HepG2 (cell line): Measurements from ENCODE around the gene UBC. TPM values are rescaled to one million over a fixed set of nuclear protein-coding genes. Genes with fewer than 3 reads are reported as not detected.

Experiments
- XBP1 ChIP-seq: sonication (generic); formaldehyde crosslinking; IDR thresholded peaks from 2 replicates; pipeline ENCODE4 v1.5.0; 2020; ENCODE audit warnings: missing genetic modification reagents
- ZNF75D ChIP-seq: sonication (generic); formaldehyde crosslinking; IDR thresholded peaks from 2 replicates; pipeline ENCODE4 v1.8.1; 2023; ENCODE audit warnings: missing genetic modification reagents, mild to moderate bottlenecking, borderline replicate concordance
- polyA plus RNA-seq, 8 experiments: library from polyadenylated mRNA; depleted of rRNA in 3 of 8; stranded (reverse) in 7 of 8; unstranded in 1 of 8; fragments of >200 nt; fragmentation: Illumina TruSeq in 4 of 8; extraction: Trizol in 4 of 8; gene quantifications; 2 replicates each; pipeline versions ENCODE4 v1.2.1 to v1.2.3, GENCODE V29; 2011 to 2016; ENCODE audit warnings: low read depth in 4 of 8, missing spikeins in 1 of 8, mixed read lengths in 1 of 8; ENCODE audit not compliant: insufficient read depth in 1 of 8
- total RNA-seq, 5 experiments: library from RNA; depleted of rRNA; stranded (reverse); fragments of >200 nt; fragmentation: Illumina TruSeq; extraction: Trizol; gene quantifications; 2 replicates each; pipeline ENCODE4 v1.2.3, GENCODE V29; 2016; ENCODE audit warnings: low read depth in 1 of 5
- TF ChIP-seq, protein P1 (sequence below): sonication (generic); formaldehyde crosslinking; IDR thresholded peaks from 2 replicates; pipeline ENCODE4 v1.4.0; 2020; ENCODE audit warnings: missing genetic modification reagents, borderline replicate concordance
- TF ChIP-seq, protein P2 (sequence below): sonication (generic); formaldehyde crosslinking; IDR thresholded peaks from 2 replicates; pipeline ENCODE4 v1.4.0; 2020; ENCODE audit warnings: mild to moderate bottlenecking, missing genetic modification reagents

UBC gene
- total and polyA plus RNA-seq, 2 of the 13 experiments (the other 11 are each of a cell fraction or from before 2014, with no cell fraction given), result 805 to 1,432 TPM

DNA sequence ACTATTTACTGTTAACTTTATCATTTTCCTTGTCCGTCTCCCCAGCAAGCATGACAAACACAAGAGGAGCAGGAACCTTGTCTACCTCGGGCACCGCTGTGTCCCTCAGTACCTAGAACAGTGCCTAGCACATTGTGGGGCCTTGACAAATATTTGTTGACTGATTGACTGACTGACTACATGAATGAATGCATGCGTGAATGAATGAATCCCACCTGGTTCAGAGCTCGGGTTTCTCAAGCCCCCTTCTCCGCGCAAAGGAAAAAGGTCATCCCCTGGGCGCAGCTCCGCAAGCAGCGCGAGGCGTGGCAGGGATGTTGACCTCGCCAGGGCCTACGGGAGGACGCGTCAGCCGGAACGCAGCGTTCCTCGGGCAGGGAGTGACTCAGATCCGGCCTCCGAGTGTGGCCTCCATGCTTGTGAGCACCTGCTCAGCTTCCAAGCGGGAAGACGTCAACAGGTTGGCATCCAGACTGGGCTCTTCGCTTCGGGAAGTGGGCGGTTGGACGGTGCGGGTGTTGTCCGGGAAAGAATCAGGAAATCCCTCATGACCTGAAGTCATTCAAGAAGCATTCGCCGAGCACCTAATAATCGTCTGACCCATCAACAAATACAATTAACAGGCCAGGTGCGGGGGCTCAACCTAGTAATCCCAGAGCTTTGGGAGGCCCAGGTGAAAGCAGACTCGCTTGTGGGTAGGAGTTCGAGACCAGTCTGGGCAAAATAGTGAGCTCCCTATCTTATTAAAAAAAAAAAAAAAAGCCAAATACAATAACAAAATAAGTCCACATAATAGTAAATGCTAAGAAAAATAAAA is 13.9 kb upstream of the UBC start (continued):
- TF ChIP-seq, protein P1, sequence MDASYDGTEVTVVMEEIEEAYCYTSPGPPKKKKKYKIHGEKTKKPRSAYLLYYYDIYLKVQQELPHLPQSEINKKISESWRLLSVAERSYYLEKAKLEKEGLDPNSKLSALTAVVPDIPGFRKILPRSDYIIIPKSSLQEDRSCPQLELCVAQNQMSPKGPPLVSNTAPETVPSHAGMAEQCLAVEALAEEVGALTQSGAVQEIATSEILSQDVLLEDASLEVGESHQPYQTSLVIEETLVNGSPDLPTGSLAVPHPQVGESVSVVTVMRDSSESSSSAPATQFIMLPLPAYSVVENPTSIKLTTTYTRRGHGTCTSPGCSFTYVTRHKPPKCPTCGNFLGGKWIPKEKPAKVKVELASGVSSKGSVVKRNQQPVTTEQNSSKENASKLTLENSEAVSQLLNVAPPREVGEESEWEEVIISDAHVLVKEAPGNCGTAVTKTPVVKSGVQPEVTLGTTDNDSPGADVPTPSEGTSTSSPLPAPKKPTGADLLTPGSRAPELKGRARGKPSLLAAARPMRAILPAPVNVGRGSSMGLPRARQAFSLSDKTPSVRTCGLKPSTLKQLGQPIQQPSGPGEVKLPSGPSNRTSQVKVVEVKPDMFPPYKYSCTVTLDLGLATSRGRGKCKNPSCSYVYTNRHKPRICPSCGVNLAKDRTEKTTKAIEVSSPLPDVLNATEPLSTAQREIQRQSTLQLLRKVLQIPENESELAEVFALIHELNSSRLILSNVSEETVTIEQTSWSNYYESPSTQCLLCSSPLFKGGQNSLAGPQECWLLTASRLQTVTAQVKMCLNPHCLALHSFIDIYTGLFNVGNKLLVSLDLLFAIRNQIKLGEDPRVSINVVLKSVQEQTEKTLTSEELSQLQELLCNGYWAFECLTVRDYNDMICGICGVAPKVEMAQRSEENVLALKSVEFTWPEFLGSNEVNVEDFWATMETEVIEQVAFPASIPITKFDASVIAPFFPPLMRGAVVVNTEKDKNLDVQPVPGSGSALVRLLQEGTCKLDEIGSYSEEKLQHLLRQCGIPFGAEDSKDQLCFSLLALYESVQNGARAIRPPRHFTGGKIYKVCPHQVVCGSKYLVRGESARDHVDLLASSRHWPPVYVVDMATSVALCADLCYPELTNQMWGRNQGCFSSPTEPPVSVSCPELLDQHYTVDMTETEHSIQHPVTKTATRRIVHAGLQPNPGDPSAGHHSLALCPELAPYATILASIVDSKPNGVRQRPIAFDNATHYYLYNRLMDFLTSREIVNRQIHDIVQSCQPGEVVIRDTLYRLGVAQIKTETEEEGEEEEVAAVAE (CRISPR knock-in tag), result no peak
- no peak for TF ChIP-seq XBP1 (CRISPR knock-in tag)
- TF ChIP-seq, protein P2, sequence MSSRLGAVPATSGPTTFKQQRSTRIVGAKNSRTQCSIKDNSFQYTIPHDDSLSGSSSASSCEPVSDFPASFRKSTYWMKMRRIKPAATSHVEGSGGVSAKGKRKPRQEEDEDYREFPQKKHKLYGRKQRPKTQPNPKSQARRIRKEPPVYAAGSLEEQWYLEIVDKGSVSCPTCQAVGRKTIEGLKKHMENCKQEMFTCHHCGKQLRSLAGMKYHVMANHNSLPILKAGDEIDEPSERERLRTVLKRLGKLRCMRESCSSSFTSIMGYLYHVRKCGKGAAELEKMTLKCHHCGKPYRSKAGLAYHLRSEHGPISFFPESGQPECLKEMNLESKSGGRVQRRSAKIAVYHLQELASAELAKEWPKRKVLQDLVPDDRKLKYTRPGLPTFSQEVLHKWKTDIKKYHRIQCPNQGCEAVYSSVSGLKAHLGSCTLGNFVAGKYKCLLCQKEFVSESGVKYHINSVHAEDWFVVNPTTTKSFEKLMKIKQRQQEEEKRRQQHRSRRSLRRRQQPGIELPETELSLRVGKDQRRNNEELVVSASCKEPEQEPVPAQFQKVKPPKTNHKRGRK, result no peak
- TF ChIP-seq ZNF75D (CRISPR knock-in tag), result no peak
